DOHH2 (cell line): ENCODE measurements around the gene NOSTRIN.

Experiments used
- EZH2phosphoT487 ChIP-seq: fragments of 200-600 bp; sonication (generic); IDR thresholded peaks from 2 replicates; pipeline ENCODE4 v1.6.1; 2017; ENCODE audit warnings: borderline replicate concordance, mild to moderate bottlenecking, antibody characterized with exemption, low read length, moderate library complexity, mixed read lengths
- TF ChIP-seq, protein P1 (sequence below): fragments of 200-600 bp; sonication (generic); IDR thresholded peaks from one replicate; pipeline ENCODE4 v1.5.1; 2014; ENCODE audit warnings: antibody characterized with exemption, mild to moderate bottlenecking, low read depth, low read length; ENCODE audit not compliant: poor library complexity, severe bottlenecking

- TF ChIP-seq, protein P1, sequence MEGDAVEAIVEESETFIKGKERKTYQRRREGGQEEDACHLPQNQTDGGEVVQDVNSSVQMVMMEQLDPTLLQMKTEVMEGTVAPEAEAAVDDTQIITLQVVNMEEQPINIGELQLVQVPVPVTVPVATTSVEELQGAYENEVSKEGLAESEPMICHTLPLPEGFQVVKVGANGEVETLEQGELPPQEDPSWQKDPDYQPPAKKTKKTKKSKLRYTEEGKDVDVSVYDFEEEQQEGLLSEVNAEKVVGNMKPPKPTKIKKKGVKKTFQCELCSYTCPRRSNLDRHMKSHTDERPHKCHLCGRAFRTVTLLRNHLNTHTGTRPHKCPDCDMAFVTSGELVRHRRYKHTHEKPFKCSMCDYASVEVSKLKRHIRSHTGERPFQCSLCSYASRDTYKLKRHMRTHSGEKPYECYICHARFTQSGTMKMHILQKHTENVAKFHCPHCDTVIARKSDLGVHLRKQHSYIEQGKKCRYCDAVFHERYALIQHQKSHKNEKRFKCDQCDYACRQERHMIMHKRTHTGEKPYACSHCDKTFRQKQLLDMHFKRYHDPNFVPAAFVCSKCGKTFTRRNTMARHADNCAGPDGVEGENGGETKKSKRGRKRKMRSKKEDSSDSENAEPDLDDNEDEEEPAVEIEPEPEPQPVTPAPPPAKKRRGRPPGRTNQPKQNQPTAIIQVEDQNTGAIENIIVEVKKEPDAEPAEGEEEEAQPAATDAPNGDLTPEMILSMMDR = no peak
- no peak for TF ChIP-seq EZH2phosphoT487
Observed at GRCh38 chr2:168831662-168832061, 29.2 kb downstream of the NOSTRIN start.
